Type B pancreatic cell (in vitro differentiated cells): ENCODE results near the gene TRIM25. TPM values are rescaled to one million over a fixed set of nuclear protein-coding genes. Genes with fewer than 3 reads are reported as not detected.

Experiments
- DNase-seq: peaks from one replicate; pipeline ENCODE4 v3.0.0; 2021; ENCODE audit warnings: mixed read lengths; ENCODE audit not compliant: unreplicated experiment; ENCODE audit errors: extremely low spot score
- H3K27ac Mint-ChIP-seq: 2 replicates; pipeline ENCODE4 v1.8.0; 2021; ENCODE audit warnings: mild to moderate bottlenecking, mixed read lengths
- H3K27me3 Mint-ChIP-seq: 2 replicates; pipeline ENCODE4 v1.8.0; 2021; ENCODE audit warnings: mixed read lengths
- H3K36me3 Mint-ChIP-seq: 2 replicates; pipeline ENCODE4 v1.8.0; 2021; ENCODE audit warnings: mixed read lengths
- H3K4me1 Mint-ChIP-seq: one replicate; pipeline ENCODE4 v1.8.0; 2021; ENCODE audit warnings: mixed read lengths; ENCODE audit not compliant: unreplicated experiment
- H3K4me3 Mint-ChIP-seq: 2 replicates; pipeline ENCODE4 v1.8.0; 2021; ENCODE audit warnings: mild to moderate bottlenecking, mixed read lengths
- H3K9me3 Mint-ChIP-seq: 2 replicates; pipeline ENCODE4 v1.8.0; 2021; ENCODE audit warnings: mixed read lengths
- CTCF ChIP-seq: fragments of 200-600 bp; sonication (generic); conservative IDR thresholded peaks from 2 replicates; pipeline ENCODE4 v1.5.0; 2021; ENCODE audit warnings: antibody characterized with exemption, mild to moderate bottlenecking
- total RNA-seq: library from RNA; stranded (reverse); gene quantifications from 2 replicates; pipeline ENCODE4 v1.2.1, GENCODE V29; 2021; ENCODE audit warnings: low replicate concordance

TRIM25 gene
- total RNA-seq, 1 donor from 2014 or later = 43.4 TPM

- peaks cover 19% of the 10 kb centered on the region for H3K4me1 Mint-ChIP-seq
- H3K4me3 Mint-ChIP-seq = no peak overlapping the region
- no peak for TF ChIP-seq CTCF
- no peak overlapping the region for H3K27ac Mint-ChIP-seq
- DNase-seq = no peak
- no peaks in the 10 kb centered on the region for H3K9me3 Mint-ChIP-seq
- H3K36me3 Mint-ChIP-seq = peaks cover 39% of the 10 kb centered on the region
- no peaks in the 10 kb centered on the region for H3K27me3 Mint-ChIP-seq
These were observed 20.3 kb downstream of the TRIM25 start for GRCh38 chr17:56893503-56893902.

GRCh38 chr17:56892333-56892732 is 21.5 kb downstream of the TRIM25 start:
- Mint-ChIP-seq H3K4me3 (no peak overlapping the region), H3K27ac (no peak overlapping the region), H3K27me3 (no peaks in the 10 kb centered on the region), H3K36me3 (peaks cover 33% of the 10 kb centered on the region), H3K4me1 (peaks cover 19% of the 10 kb centered on the region), H3K9me3 (peaks cover 4% of the 10 kb centered on the region)
- DNase-seq = no peak
- TF ChIP-seq CTCF = no peak

GRCh38 chr17:56891751-56892150 is 22.1 kb downstream of the TRIM25 start:
- Mint-ChIP-seq H3K27me3 (no peaks in the 10 kb centered on the region), H3K36me3 (peaks cover 36% of the 10 kb centered on the region), H3K4me3 (no peak overlapping the region), H3K4me1 (peaks cover 19% of the 10 kb centered on the region), H3K9me3 (peaks cover 7% of the 10 kb centered on the region), H3K27ac (no peak overlapping the region)
- no peak for DNase-seq
- TF ChIP-seq CTCF = peak; percentile 42

- H3K4me1 Mint-ChIP-seq = peaks cover 18% of the 10 kb centered on the region
- H3K27ac Mint-ChIP-seq = no peak overlapping the region
- peaks cover 7% of the 10 kb centered on the region for H3K9me3 Mint-ChIP-seq
- peaks cover 43% of the 10 kb centered on the region for H3K36me3 Mint-ChIP-seq
- H3K4me3 Mint-ChIP-seq = no peak overlapping the region
- DNase-seq = no peak
- no peaks in the 10 kb centered on the region for H3K27me3 Mint-ChIP-seq
- TF ChIP-seq CTCF = no peak
These were observed 22.8 kb downstream of the TRIM25 start for GRCh38 chr17:56890906-56891674.

- Mint-ChIP-seq H3K27me3 (no peaks in the 10 kb centered on the region), H3K4me3 (no peak overlapping the region), H3K9me3 (peaks cover 7% of the 10 kb centered on the region), H3K4me1 (peaks cover 13% of the 10 kb centered on the region), H3K27ac (no peak overlapping the region), H3K36me3 (peaks cover 43% of the 10 kb centered on the region)
- no peak for DNase-seq
- TF ChIP-seq CTCF = no peak
These were observed 23.5 kb downstream of the TRIM25 start for GRCh38 chr17:56890390-56890789.
